OCI-LY3 (cell line): ENCODE data around the gene GATA6.

Experiments
- EZH2phosphoT487 ChIP-seq: fragments of 200-600 bp; shearing (Covaris generic); IDR thresholded peaks from 2 replicates; pipeline ENCODE4 v1.6.1; 2018; ENCODE audit warnings: antibody characterized with exemption, mixed run types, low read depth
- TF ChIP-seq, protein P1 (sequence below): fragments of 200-600, 300-600 bp; sonication (generic); IDR thresholded peaks from 2 replicates; pipeline ENCODE4 v1.5.1; 2014; ENCODE audit warnings: antibody characterized with exemption, low read length, low read depth

DNA sequence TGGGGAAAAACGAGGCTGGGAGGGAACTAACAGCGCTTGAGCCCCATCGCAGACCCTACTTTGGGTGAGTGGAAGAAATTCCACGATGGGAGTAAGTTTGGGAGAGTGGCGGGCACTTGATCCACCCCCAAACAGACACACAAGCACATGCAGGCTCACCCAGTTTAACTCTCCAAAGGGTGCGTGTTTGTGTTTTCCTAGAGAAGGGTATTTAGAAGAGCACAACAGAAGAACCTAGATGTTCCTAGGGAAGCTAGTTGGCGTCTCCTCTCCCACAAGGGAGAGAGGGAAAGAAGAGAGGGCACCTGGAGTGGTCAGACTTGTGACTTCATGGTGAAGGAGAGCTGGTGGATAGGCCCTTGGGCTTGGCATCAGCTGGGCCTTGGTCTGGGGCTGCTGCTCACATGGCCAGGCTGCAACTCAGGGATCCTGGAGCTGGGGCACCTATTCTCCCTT is 3.2 kb downstream of the GATA6 start:
- TF ChIP-seq, protein P1, sequence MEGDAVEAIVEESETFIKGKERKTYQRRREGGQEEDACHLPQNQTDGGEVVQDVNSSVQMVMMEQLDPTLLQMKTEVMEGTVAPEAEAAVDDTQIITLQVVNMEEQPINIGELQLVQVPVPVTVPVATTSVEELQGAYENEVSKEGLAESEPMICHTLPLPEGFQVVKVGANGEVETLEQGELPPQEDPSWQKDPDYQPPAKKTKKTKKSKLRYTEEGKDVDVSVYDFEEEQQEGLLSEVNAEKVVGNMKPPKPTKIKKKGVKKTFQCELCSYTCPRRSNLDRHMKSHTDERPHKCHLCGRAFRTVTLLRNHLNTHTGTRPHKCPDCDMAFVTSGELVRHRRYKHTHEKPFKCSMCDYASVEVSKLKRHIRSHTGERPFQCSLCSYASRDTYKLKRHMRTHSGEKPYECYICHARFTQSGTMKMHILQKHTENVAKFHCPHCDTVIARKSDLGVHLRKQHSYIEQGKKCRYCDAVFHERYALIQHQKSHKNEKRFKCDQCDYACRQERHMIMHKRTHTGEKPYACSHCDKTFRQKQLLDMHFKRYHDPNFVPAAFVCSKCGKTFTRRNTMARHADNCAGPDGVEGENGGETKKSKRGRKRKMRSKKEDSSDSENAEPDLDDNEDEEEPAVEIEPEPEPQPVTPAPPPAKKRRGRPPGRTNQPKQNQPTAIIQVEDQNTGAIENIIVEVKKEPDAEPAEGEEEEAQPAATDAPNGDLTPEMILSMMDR: no peak
- no peak for TF ChIP-seq EZH2phosphoT487
